A549 (cell line): ENCODE results near the gene TBL1Y.

Source experiments
- CTCF ChIP-seq: fragments of >200 bp; sonication (Bioruptor Twin); formaldehyde crosslinking; IDR thresholded peaks from 3 replicates; pipeline ENCODE4 v1.5.1; 2016
- HOXB5 ChIP-seq: fragments of 250-450 bp; sonication (Bioruptor Pico); IDR thresholded peaks from 2 replicates; pipeline ENCODE4 v1.5.0; 2020; ENCODE audit warnings: mild to moderate bottlenecking, moderate library complexity
- MAX ChIP-seq: IDR thresholded peaks from 2 replicates; pipeline ENCODE4 v1.6.1; 2012
- NPAS2 ChIP-seq: fragments of 250-450 bp; sonication (Bioruptor Pico); IDR thresholded peaks from 2 replicates; pipeline ENCODE4 v1.8.0; 2022; ENCODE audit warnings: mild to moderate bottlenecking, moderate library complexity, borderline replicate concordance
- PBX3 ChIP-seq: IDR thresholded peaks from 2 replicates; pipeline ENCODE4 v1.6.1; 2012
- POLR2A ChIP-seq: IDR thresholded peaks from 2 replicates; pipeline ENCODE4 v1.6.1; 2012; ENCODE audit warnings: mild to moderate bottlenecking, low read length
- RCOR1 ChIP-seq: fragments of 150-350 bp; IDR thresholded peaks from 2 replicates; pipeline ENCODE4 v1.6.1; 2014; ENCODE audit warnings: antibody characterized with exemption, low read length, low read depth
- REST ChIP-seq: fragments of 200-600 bp; sonication (generic); IDR thresholded peaks from 2 replicates; pipeline ENCODE4 v1.6.1; 2016; ENCODE audit warnings: antibody characterized with exemption, mild to moderate bottlenecking, moderate library complexity
- RNF2 ChIP-seq: fragments of 200-600 bp; sonication (generic); IDR thresholded peaks from 2 replicates; pipeline ENCODE4 v1.6.1; 2016; ENCODE audit warnings: low read depth, mild to moderate bottlenecking, antibody characterized with exemption, moderate library complexity, borderline replicate concordance

- TF ChIP-seq MAX, result no peak
- TF ChIP-seq CTCF, result no peak
- TF ChIP-seq PBX3, result no peak
- TF ChIP-seq RCOR1, result no peak
- TF ChIP-seq POLR2A, result no peak
- no peak for TF ChIP-seq NPAS2 (CRISPR knock-in tag)
- no peak for TF ChIP-seq RNF2
- no peak for TF ChIP-seq REST
- no peak for TF ChIP-seq HOXB5 (CRISPR knock-in tag)
Observed at GRCh38 chrY:6947695-6948094, 37.2 kb downstream of the TBL1Y start.
